Uterus (tissue), 4 donors: ENCODE results near the gene TMEM151A. TPM values are rescaled to one million over a fixed set of nuclear protein-coding genes. Genes with fewer than 3 reads are reported as not detected.

Source experiments
- DNase-seq, 2 donors: peaks; one replicate each; pipeline ENCODE4 v3.0.0-alpha.2; 2019 to 2020
- H3K27ac ChIP-seq, 2 donors: fragments of 200-600 bp; sonication (generic); 1 replicate in 1 of 2; 2 replicates in 1 of 2; pipeline ENCODE4 v1.5.1; 2016 to 2018
- H3K27me3 ChIP-seq, 2 donors: fragments of 200-600 bp; sonication (generic); one replicate each; pipeline ENCODE4 v1.5.1; 2018 to 2019; ENCODE audit warnings: control low read depth in 1 of 2
- H3K36me3 ChIP-seq, 2 donors: fragments of 200-600 bp; sonication (generic); one replicate each; pipeline ENCODE4 v1.5.1; 2019; ENCODE audit warnings: control low read depth in 1 of 2
- H3K4me1 ChIP-seq, 2 donors: fragments of 200-600 bp; sonication (generic); one replicate each; pipeline ENCODE4 v1.5.1; 2018 to 2019; ENCODE audit warnings: control low read depth in 1 of 2
- H3K4me3 ChIP-seq, 2 donors: fragments of 200-600 bp; sonication (generic); 1 replicate in 1 of 2; 2 replicates in 1 of 2; pipeline ENCODE4 v1.5.1; 2018 to 2019; ENCODE audit warnings: mild to moderate bottlenecking in 1 of 2
- H3K9me3 ChIP-seq, 2 donors: fragments of 200-600 bp; sonication (generic); one replicate each; pipeline ENCODE4 v1.5.1; 2019; ENCODE audit warnings: control low read depth in 1 of 2
- CTCF ChIP-seq, 4 experiments: fragments of 200-600 bp in 2 of 4; fragments of 450-650 bp in 2 of 4; sonication (generic) in 2 of 4; IDR thresholded peaks; one replicate each; pipeline ENCODE4 v1.5.1; 2016 to 2019; ENCODE audit warnings: antibody characterized with exemption in 4 of 4, mild to moderate bottlenecking in 2 of 4, moderate library complexity in 1 of 4
- POLR2A ChIP-seq, 2 donors: fragments of 450-650 bp; IDR thresholded peaks; one replicate each; pipeline ENCODE4 v1.6.1; 2016; ENCODE audit warnings: antibody characterized with exemption in 2 of 2, mild to moderate bottlenecking in 1 of 2, moderate library complexity in 1 of 2
- intact Hi-C: fragments of 100-400 bp; cut with DNase I; formaldehyde crosslinking; loops from one replicate; pipeline ENCODE4 v1.15.1; 2023; ENCODE audit warnings: low total_unique reads
- total RNA-seq, 4 donors: library from RNA; depleted of rRNA in 3 of 4; stranded (reverse); fragments of >200 nt in 3 of 4; gene quantifications; one replicate each; pipeline versions ENCODE4 v1.1.0 to v1.2.4, GENCODE V29; 2014 to 2023
- donor health status: DM: yes; HTN: yes; CAD: no.

Gene TMEM151A
- total RNA-seq, 4 donors from 2014 or later, result 0.27 TPM; not detected in 3

DNA sequence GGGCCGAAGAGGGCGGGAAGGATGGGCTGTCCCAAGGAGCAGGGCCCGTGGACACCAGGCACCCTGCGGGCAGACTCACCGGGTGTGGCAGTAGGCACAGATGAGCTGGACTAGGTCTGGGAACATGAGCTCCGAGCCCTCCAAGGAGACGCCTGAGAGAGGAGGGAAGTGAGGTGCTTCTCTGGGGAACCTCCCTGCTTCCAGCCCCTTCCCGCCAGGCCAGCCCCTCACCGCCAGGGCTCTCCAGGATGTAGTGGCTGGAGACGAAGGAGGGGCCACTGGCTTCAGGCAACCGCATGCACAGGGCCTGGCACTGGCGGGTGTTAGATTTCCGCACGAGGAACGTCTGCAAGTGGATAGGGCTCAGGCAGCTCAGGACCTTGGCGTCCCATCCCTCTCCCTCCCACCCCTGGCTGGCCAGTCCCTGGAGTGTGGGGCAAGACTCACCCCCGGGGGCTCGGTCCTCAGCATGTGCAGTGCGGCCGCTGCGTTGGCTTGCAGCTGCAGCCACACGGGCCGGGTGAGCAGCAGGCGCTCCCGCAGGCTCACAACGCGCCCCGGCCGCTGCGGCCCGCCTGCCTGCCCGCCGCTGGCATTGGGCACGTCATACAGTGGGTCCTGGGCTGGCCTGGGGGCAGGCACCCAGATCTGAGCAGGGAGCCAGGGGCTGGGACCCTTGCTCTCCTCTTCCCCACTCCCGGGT is 44.0 kb downstream of the TMEM151A start:
- H3K36me3 ChIP-seq, result no peaks in the 10 kb centered on the region
- peak in 1 of 2 donors; percentile 44 for DNase-seq
- peak overlapping the region; percentile 29 to 50 for H3K4me3 ChIP-seq
- no peaks in the 10 kb centered on the region for H3K27me3 ChIP-seq
- no peaks in the 10 kb centered on the region for H3K9me3 ChIP-seq
- TF ChIP-seq CTCF (IDR thresholded peaks at IDR 0.05) (no peak), POLR2A (IDR thresholded peaks at IDR 0.05) (no peak)
- H3K27ac ChIP-seq, result peak overlapping the region; percentile 29 to 78
- intact Hi-C loops, result no loop called here
- H3K4me1 ChIP-seq, result peaks cover 3 to 12% of the 10 kb centered on the region in 2 donors

- peak within 1 kb of the TSS; percentile 29 to 78 for H3K27ac ChIP-seq
- intact Hi-C loops, result no loop called here
- DNase-seq, result peak; percentile 65
These were observed 44.8 kb downstream of the TMEM151A start, which contains the start of gene RIN1 for GRCh38 chr11:66336234-66337102. TSS of gene RIN1 (minus strand) at chr11:66336434. CDS start at chr11:66336402, 32 bp downstream.

DNA sequence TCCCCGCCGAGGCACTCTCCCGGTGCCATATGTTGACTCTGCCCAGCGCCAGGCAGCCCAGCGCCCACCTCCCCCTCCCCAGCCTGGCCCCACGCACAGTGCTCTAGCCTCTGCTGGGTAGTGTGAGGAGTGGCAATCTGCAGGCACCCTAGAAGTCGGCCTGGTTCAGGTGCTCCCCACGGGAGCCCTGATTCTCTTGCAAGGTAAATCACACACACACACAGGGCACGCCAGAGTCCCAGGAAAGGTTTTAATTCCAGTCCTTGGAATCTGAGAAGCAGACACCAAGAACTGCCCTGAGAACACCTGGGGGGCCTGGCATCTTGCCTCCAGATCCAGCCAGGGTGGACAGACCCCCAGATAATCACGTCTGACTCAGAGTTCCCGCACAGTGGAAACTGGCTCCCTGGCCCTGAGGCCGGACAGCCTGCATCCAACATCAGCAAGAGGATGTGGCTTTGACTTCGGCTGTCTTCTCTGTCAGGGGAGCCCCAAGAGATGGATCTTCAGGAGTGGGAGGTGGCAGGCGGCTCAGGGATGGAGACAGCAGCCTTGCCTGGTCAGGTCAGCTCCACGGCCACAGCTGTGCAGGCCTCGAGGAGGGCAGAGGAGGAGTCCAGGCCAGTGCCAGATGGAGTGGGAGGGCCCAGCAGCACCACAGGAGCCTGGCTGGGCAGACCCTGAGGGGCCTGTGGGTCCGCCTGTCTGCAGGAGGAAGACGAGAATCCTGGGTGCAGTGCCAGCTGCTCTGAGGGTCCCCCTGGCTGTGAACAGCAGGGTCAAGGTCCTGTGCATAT is 45.6 kb downstream of the TMEM151A start:
- Histone ChIP-seq H3K27me3 (no peaks in the 10 kb centered on the region), H3K36me3 (no peaks in the 10 kb centered on the region), H3K4me1 (peaks cover 3 to 12% of the 10 kb centered on the region in 2 donors), H3K4me3 (no peak overlapping the region), H3K27ac (peak overlapping the region in 1 of 2 donors; percentile 78), H3K9me3 (no peaks in the 10 kb centered on the region)
- TF ChIP-seq POLR2A (IDR thresholded peaks at IDR 0.05) (no peak), CTCF (IDR thresholded peaks at IDR 0.05) (no peak)
- intact Hi-C loops, result no loop called here
- no peak for DNase-seq

More at GRCh38 chr11:66336234-66337102, 44.8 kb downstream of the TMEM151A start, which contains the start of gene RIN1:
- peaks cover 3 to 12% of the 10 kb centered on the region in 2 donors for H3K4me1 ChIP-seq
- peak within 1 kb of the TSS; percentile 29 to 50 for H3K4me3 ChIP-seq
- no peaks in the 10 kb centered on the region for H3K27me3 ChIP-seq
- H3K36me3 ChIP-seq, result no peaks in the 10 kb centered on the region
- TF ChIP-seq POLR2A (IDR thresholded peaks at IDR 0.05), result peak in 1 of 2 donors; percentile 18
- peak; percentile 28 to 61 (median 41) for TF ChIP-seq CTCF (IDR thresholded peaks at IDR 0.05)
- no peaks in the 10 kb centered on the region for H3K9me3 ChIP-seq

DNA sequence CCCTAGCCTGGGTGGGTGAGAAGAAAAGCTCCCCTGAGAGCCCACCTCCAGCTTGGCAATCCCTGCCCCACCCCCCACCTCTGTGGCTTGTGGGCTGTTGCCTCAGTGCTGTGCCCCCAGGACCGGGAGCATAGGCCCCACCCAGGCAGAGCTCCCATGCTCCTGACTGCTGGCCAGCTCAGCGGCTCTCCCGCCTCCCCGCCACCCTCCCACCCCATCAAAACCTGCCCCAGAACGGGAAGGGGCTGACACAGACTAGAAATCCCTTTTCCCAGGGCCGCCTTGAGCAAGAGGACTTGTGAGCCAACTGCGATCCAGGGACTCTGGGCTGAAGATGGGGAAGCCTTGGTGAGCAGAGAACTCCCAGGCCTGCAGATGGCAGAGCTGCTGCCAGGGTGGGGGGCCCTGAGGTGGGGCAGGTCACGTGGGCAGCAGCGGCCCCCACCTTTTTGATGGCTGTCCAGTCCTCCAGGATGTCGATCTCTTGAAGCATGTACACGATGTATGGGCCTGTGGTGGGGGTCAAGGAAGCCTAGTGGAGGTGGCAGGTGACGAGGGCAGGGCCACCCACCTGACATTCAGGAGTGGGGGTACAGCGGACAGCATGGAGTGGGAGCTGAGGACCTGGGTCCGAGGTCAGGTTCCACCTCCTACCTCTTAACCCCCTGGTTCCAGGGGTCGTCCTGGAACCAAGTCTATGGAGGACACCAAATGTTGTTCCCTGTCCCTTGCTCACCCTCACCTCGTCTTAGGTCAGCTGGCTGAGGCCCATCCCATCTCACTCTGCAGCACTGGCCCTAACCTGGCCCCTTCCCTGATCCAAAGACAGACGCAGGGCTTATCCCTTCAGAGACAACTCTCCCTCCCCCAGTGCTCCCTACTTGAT is 46.8 kb downstream of the TMEM151A start:
- DNase-seq, result no peak
- intact Hi-C loops, result no loop called here
- Histone ChIP-seq H3K27me3 (no peaks in the 10 kb centered on the region), H3K4me3 (no peak overlapping the region), H3K27ac (no peak overlapping the region), H3K9me3 (no peaks in the 10 kb centered on the region), H3K36me3 (no peaks in the 10 kb centered on the region), H3K4me1 (peaks cover 3 to 12% of the 10 kb centered on the region in 2 donors)
- TF ChIP-seq CTCF (IDR thresholded peaks at IDR 0.05) (no peak), POLR2A (IDR thresholded peaks at IDR 0.05) (no peak)
